ENCODE data around the gene WDR11. TPM values are rescaled to one million over a fixed set of nuclear protein-coding genes. Genes with fewer than 3 reads are reported as not detected.

Gene WDR11
- total and polyA plus RNA-seq, 9 of the 15 experiments (the other 6 are each of a cell fraction or from before 2014, with no cell fraction given) = 12.4 to 50.7 (median 23.6) TPM

DNA sequence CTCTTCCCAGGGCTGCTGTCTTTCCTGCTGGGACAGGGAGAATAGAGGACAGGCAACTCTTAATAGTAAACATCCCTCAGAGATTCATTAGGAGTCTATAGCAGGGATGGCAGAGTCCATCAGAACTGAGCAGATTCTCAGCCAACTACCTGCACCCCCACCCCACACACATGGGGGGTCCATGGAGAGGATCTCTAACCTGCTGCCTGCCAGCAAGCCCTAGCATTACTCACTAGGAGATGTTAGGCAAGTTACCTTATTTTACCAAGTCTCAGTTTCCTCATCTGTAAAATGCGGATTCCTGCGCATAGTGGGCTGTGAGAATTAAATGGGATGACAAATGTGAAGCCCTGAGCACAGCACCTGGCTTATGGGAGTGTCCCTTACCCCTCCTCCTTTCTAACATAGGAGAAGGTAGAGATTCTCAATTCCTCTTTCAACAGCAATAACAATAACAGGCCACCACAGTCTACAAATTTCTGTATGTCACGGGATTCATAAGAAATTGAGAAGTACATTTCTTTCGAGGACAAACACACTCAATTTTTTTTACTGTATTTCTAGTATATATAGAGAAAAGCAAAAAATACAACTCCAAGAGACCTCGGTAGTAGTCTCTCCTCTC is 23.8 kb upstream of the WDR11 start:
- POLR2A ChIA-PET = no interaction called here
- intact Hi-C loops (cut with micrococcal nuclease) = no loop called here

More for the DNA sequence above, 23.8 kb upstream of the WDR11 start:
- Histone ChIP-seq H3K27ac (ENCODE audit: extremely low read depth, low read depth, low read length) (no peak overlapping the region), H3K9me1 (ENCODE audit: control insufficient read depth, insufficient read depth, low read length) (no peaks in the 10 kb centered on the region), H4K20me1 (replicated peaks; ENCODE audit: control insufficient read depth, insufficient read depth, low read length) (no peaks in the 10 kb centered on the region), H3K4me1 (replicated peaks in 1 of 2; ENCODE audit: control insufficient read depth in 2 of 2, insufficient read depth in 2 of 2, low read length in 2 of 2) (no peaks in the 10 kb centered on the region), H3K9ac (ENCODE audit: insufficient read depth in 1 of 2, low read depth in 2 of 2, low read length in 2 of 2) (no peak overlapping the region), H3K79me2 (ENCODE audit: control insufficient read depth, insufficient read depth, low read length) (no peaks in the 10 kb centered on the region), H3K4me2 (ENCODE audit: insufficient read depth, low read length) (no peak overlapping the region), H3K27me3 (ENCODE audit: control insufficient read depth in 2 of 2, insufficient read depth in 2 of 2, low read length in 2 of 2) (no peaks in the 10 kb centered on the region; a peak in 1 of 5 replicates), H3K36me3 (ENCODE audit: control insufficient read depth, insufficient read depth, low read length) (no peaks in the 10 kb centered on the region), H3K4me3 (no peak overlapping the region), H3K9me3 (replicated peaks; ENCODE audit: control insufficient read depth, insufficient read depth, low read depth, low read length) (no peaks in the 10 kb centered on the region), H2AFZ (ENCODE audit: low read depth, low read length) (no peak overlapping the region)
- no peak for FAIRE-seq
- TF ChIP-seq, protein P1, sequence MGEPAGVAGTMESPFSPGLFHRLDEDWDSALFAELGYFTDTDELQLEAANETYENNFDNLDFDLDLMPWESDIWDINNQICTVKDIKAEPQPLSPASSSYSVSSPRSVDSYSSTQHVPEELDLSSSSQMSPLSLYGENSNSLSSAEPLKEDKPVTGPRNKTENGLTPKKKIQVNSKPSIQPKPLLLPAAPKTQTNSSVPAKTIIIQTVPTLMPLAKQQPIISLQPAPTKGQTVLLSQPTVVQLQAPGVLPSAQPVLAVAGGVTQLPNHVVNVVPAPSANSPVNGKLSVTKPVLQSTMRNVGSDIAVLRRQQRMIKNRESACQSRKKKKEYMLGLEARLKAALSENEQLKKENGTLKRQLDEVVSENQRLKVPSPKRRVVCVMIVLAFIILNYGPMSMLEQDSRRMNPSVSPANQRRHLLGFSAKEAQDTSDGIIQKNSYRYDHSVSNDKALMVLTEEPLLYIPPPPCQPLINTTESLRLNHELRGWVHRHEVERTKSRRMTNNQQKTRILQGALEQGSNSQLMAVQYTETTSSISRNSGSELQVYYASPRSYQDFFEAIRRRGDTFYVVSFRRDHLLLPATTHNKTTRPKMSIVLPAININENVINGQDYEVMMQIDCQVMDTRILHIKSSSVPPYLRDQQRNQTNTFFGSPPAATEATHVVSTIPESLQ (CRISPR knock-in tag; IDR thresholded peaks at IDR 0.05) = no peak
- no peak for TF ChIP-seq ERF (CRISPR knock-in tag; IDR thresholded peaks at IDR 0.05)
- no peak for TF ChIP-seq ZEB2 (IDR thresholded peaks at IDR 0.05)
- no peak for TF ChIP-seq ZNF280A (IDR thresholded peaks at IDR 0.05; ENCODE audit: low read depth, partially characterized antibody)
- TF ChIP-seq ZBTB1 (CRISPR knock-in tag; IDR thresholded peaks at IDR 0.05; ENCODE audit: borderline replicate concordance, low read depth) = no peak
- TF ChIP-seq PURB (CRISPR knock-in tag; IDR thresholded peaks at IDR 0.05; ENCODE audit: low read depth) = no peak
- TF ChIP-seq RAD21 (CRISPR knock-in tag; conservative IDR thresholded peaks at IDR 0.05 in 1 of 2, IDR thresholded peaks at IDR 0.05 in 1 of 2) = no peak
- CTCF ChIA-PET (ENCODE audit: low intra/inter-chr PET ratio) = no interaction called here
- WGBS (ENCODE audit: insufficient coverage, low coverage, missing lambda C conversion rate) = 4% methylated on average over 5 of the region's 5 CpGs
- in situ Hi-C loops (cut with MboI) = no loop called here
- no peak for DNase-seq (ENCODE audit: extremely low read depth in 1 of 4, low spot score in 3 of 4)
- ATAC-seq = no peak
- no TSS peak for BruUV-seq (replicated peaks)

Data from K562 (cell line).